IMR-90 (cell line): Measurements from ENCODE around the gene CMTM7. TPM values are rescaled to one million over a fixed set of nuclear protein-coding genes. Genes with fewer than 3 reads are reported as not detected.

Experiments
- ATAC-seq: fragments of 200-7000 bp; cut with Tn5 transposase; 2 replicates; pipeline ENCODE4 v1.9.1; 2020; ENCODE audit warnings: low read depth, mild to moderate bottlenecking, moderate library complexity
- BruUV-seq: library from RNA; stranded (reverse); fragments of 400-500 nt; replicated peaks from 2 replicates; lab custom pipeline; 2021; lab: Mats Ljungman, UMichigan
- CTCF ChIA-PET: fragments of 300-600 bp; formaldehyde crosslinking; extraction: SDS; loops from one replicate; lab custom pipeline; 2021; ENCODE audit warnings: antibody characterized with exemption; lab: Yijun Ruan, JAX
- POLR2A ChIA-PET: fragments of 300-600 bp; sonication (Branson Sonifier 250); formaldehyde crosslinking; loops from one replicate; lab custom pipeline; 2022; ENCODE audit warnings: antibody characterized with exemption; ENCODE audit not compliant: unreplicated experiment; lab: Charles Lee
- DNase-seq: peaks from one replicate; pipeline ENCODE4 v3.0.0; 2013
- H2AFZ ChIP-seq: replicated peaks from 2 replicates; pipeline ENCODE3; 2013; ENCODE audit warnings: low read length, mild to moderate bottlenecking; ENCODE audit not compliant: poor library complexity
- H2AK5ac ChIP-seq: 2 replicates; pipeline ENCODE4 v1.6.1; 2013; ENCODE audit warnings: low read depth, low read length, inconsistent platforms
- H2AK9ac ChIP-seq: replicated peaks from 2 replicates; pipeline ENCODE3; 2013; ENCODE audit warnings: mild to moderate bottlenecking, low read depth, low read length, moderate library complexity; ENCODE audit not compliant: poor library complexity
- H2BK120ac ChIP-seq: 2 replicates; pipeline ENCODE4 v1.6.1; 2013; ENCODE audit warnings: low read depth, low read length, inconsistent platforms
- H2BK15ac ChIP-seq: 3 replicates; pipeline ENCODE4 v1.6.1; 2013; ENCODE audit warnings: low read depth, low read length, inconsistent platforms
- H2BK20ac ChIP-seq: 2 replicates; pipeline ENCODE4 v1.6.1; 2013; ENCODE audit warnings: low read depth, mild to moderate bottlenecking, inconsistent platforms, low read length, moderate library complexity
- H2BK5ac ChIP-seq: 2 replicates; pipeline ENCODE4 v1.6.1; 2013; ENCODE audit warnings: mild to moderate bottlenecking, low read depth, low read length, inconsistent platforms; ENCODE audit not compliant: poor library complexity, severe bottlenecking
- H3K14ac ChIP-seq: replicated peaks from 2 replicates; pipeline ENCODE4 v1.6.1; 2013; ENCODE audit warnings: low read depth, low read length, inconsistent platforms
- H3K18ac ChIP-seq: 2 replicates; pipeline ENCODE4 v1.6.1; 2013; ENCODE audit warnings: low read depth, low read length, control low read depth
- H3K23ac ChIP-seq: 2 replicates; pipeline ENCODE4 v1.6.1; 2013; ENCODE audit warnings: low read depth, low read length, inconsistent platforms
- H3K27ac ChIP-seq: 2 replicates; pipeline ENCODE4 v1.5.1; 2013; ENCODE audit warnings: mild to moderate bottlenecking, control low read depth, low read length; ENCODE audit not compliant: insufficient read depth
- H3K27me3 ChIP-seq: 2 replicates; pipeline ENCODE4 v1.6.1; 2013; ENCODE audit warnings: low read length; ENCODE audit not compliant: control insufficient read depth, insufficient read depth
- H3K36me3 ChIP-seq: 2 replicates; pipeline ENCODE4 v1.6.1; 2013; ENCODE audit warnings: low read length, mixed read lengths; ENCODE audit not compliant: control insufficient read depth, insufficient read depth
- H3K4ac ChIP-seq: 2 replicates; pipeline ENCODE4 v1.6.1; 2013; ENCODE audit warnings: low read depth, low read length, inconsistent platforms
- H3K4me1 ChIP-seq: 2 replicates; pipeline ENCODE4 v1.6.1; 2013; ENCODE audit warnings: low read length, mixed read lengths; ENCODE audit not compliant: control insufficient read depth, insufficient read depth
- H3K4me2 ChIP-seq: 2 replicates; pipeline ENCODE4 v1.6.1; 2013; ENCODE audit warnings: low read depth, mild to moderate bottlenecking, control low read depth, low read length, moderate library complexity
- H3K4me3 ChIP-seq: 2 replicates; pipeline ENCODE4 v1.5.1; 2013; ENCODE audit warnings: low read depth, mild to moderate bottlenecking, control low read depth, low read length, moderate library complexity; ENCODE audit not compliant: insufficient read depth
- H3K56ac ChIP-seq: 2 replicates; pipeline ENCODE4 v1.6.1; 2013; ENCODE audit warnings: low read length, inconsistent platforms; ENCODE audit not compliant: insufficient read depth; ENCODE audit errors: extremely low read depth
- H3K79me1 ChIP-seq, 2 experiments: 2 replicates each; pipeline ENCODE4 v1.6.1; 2013; ENCODE audit warnings: low read length in 2 of 2, inconsistent platforms in 1 of 2, low read depth in 1 of 2
- H3K9ac ChIP-seq: 2 replicates; pipeline ENCODE4 v1.6.1; 2013; ENCODE audit warnings: low read depth, low read length, control low read depth
- H3K9me1 ChIP-seq: 2 replicates; pipeline ENCODE4 v1.6.1; 2013; ENCODE audit warnings: low read length, inconsistent platforms; ENCODE audit not compliant: insufficient read depth
- H3K9me3 ChIP-seq: 2 replicates; pipeline ENCODE4 v1.6.1; 2013; ENCODE audit warnings: low read length; ENCODE audit not compliant: control insufficient read depth, insufficient read depth
- H4K20me1 ChIP-seq: 2 replicates; pipeline ENCODE4 v1.6.1; 2013; ENCODE audit warnings: low read length, inconsistent platforms; ENCODE audit not compliant: insufficient read depth
- H4K5ac ChIP-seq: 2 replicates; pipeline ENCODE4 v1.6.1; 2013; ENCODE audit warnings: mild to moderate bottlenecking, low read depth, low read length, control low read depth
- H4K8ac ChIP-seq, 2 experiments: 2 replicates each; pipeline ENCODE4 v1.6.1; 2013; ENCODE audit warnings: low read depth in 2 of 2, low read length in 2 of 2, control low read depth in 1 of 2, inconsistent platforms in 1 of 2
- H4K91ac ChIP-seq: 2 replicates; pipeline ENCODE4 v1.6.1; 2013; ENCODE audit warnings: low read depth, low read length, inconsistent platforms; ENCODE audit not compliant: insufficient read depth
- BHLHE40 ChIP-seq: fragments of 150-350 bp; IDR thresholded peaks from 2 replicates; pipeline ENCODE4 v1.6.1; 2016; ENCODE audit warnings: mild to moderate bottlenecking, low read depth, low read length
- CEBPB ChIP-seq: IDR thresholded peaks from 2 replicates; pipeline ENCODE4 v1.6.1; 2012; ENCODE audit warnings: low read depth, low read length, improper control_type of control experiment
- MAFK ChIP-seq: IDR thresholded peaks from 2 replicates; pipeline ENCODE4 v1.6.1; 2012; ENCODE audit warnings: low read depth, low read length, improper control_type of control experiment
- MAZ ChIP-seq: IDR thresholded peaks from 2 replicates; pipeline ENCODE4 v1.6.1; 2012; ENCODE audit warnings: low read depth, mild to moderate bottlenecking, low read length, improper control_type of control experiment, moderate library complexity, borderline replicate concordance
- MXI1 ChIP-seq: IDR thresholded peaks from 2 replicates; pipeline ENCODE4 v1.6.1; 2012; ENCODE audit warnings: low read depth, mild to moderate bottlenecking, low read length, moderate library complexity, borderline replicate concordance
- RCOR1 ChIP-seq: IDR thresholded peaks from 2 replicates; pipeline ENCODE4 v1.6.1; 2012; ENCODE audit warnings: mild to moderate bottlenecking, low read length, improper control_type of control experiment; ENCODE audit not compliant: insufficient replicate concordance
- WGBS, 2 experiments: methylation state at CpG; one replicate each; pipeline versions ENCODE4 v1.1.5 to v1.1.7; 2013; ENCODE audit warnings: missing lambda C conversion rate in 2 of 2; ENCODE audit not compliant: insufficient read length in 1 of 2; ENCODE audit errors: extremely low coverage in 2 of 2; 5-methylcytosine and 5-hydroxymethylcytosine counted together
- dilution Hi-C: fragments of 300-500 bp; cut with HindIII; formaldehyde crosslinking; loops from one replicate; pipeline ENCODE4 v1.14.3; 2018; ENCODE audit warnings: low sequenced_read_pairs; ENCODE audit not compliant: unreplicated experiment
- in situ Hi-C: fragments of 300-500 bp; cut with MboI; formaldehyde crosslinking; loops from 3 replicates; pipeline ENCODE4 v1.14.3; 2019; ENCODE audit warnings: low sequenced_read_pairs, inconsistent platforms, mixed read lengths
- intact Hi-C: fragments of 100-400 bp; cut with micrococcal nuclease; formaldehyde crosslinking; loops from 2 replicates; pipeline ENCODE4 v1.10.0; 2022
- polyA plus RNA-seq, 3 experiments: library from polyadenylated mRNA; depleted of rRNA; stranded (reverse); fragments of >200 nt; gene quantifications; 2 replicates each; pipeline ENCODE4 v1.2.3, GENCODE V29; 2012; ENCODE audit warnings: low replicate concordance in 1 of 3
- total RNA-seq: library from RNA; depleted of rRNA; stranded (reverse); fragments of >200 nt; gene quantifications from 2 replicates; pipeline ENCODE4 v1.2.3, GENCODE V29; 2012
- TF ChIP-seq, protein P1 (sequence below): fragments of 150-350 bp; IDR thresholded peaks from 2 replicates; pipeline ENCODE4 v1.6.1; 2016; ENCODE audit warnings: low read depth, mild to moderate bottlenecking, low read length, moderate library complexity, borderline replicate concordance
- TF ChIP-seq, protein P2 (sequence below): fragments of 150-350 bp; IDR thresholded peaks from 2 replicates; pipeline ENCODE4 v1.6.1; 2017; ENCODE audit warnings: mild to moderate bottlenecking, antibody characterized with exemption, low read length, low read depth

The CMTM7 gene
- total and polyA plus RNA-seq, 2 of the 4 experiments (the other 2 are of a cell fraction), result 3.4 to 31.4 TPM

DNA sequence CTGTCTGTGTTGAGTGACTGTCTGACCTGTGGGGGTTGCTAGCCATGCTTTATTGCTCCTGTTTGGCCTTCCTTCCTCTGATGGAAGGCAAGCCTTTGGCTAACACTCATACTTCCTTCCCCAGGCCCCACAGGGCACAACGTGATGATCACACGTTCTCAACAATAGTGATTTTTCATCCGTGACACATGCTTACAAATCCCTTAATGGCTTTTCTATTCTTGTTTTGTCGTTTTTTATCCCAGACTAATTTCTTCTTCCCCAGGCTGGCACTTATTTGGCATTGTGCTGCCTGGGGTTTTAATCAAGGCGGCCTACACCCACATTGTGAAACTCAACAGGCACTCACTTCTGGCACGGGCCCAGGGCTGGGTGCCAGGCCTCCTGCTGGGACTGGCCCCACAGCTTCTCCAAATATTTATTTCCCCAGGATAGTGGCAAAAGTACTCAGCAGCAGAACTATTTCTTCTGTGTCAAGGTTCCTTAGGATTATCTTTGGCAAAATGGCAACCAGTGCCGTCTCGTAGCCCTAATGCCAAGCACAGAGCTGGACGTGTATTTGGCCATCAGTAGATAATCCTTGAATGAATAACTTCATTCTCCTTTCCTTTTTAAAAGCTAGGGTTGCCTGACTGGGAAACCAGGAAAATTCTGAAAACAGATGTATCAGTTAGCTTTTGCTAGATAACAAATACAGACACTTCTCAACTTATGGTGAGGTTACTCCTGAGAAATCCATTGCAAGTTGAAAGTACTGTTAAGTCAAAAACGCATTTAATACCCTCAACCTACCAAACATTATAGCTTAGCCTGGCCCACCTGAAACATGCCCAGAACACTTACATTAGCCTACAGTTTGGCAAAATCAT is 30.6 kb downstream of the CMTM7 start:
- Histone ChIP-seq H3K4me3 (no peak overlapping the region), H2BK120ac (peak overlapping the region; percentile 44; the same call in 1 of the 2 replicates), H3K79me1 (peaks cover 13 to 54% of the 10 kb centered on the region in 2 experiments; a peak in 3 of 4 replicates), H3K36me3 (no peaks in the 10 kb centered on the region), H3K9ac (no peak overlapping the region), H2BK5ac (peak overlapping the region; percentile 42), H2AK5ac (peak overlapping the region; percentile 88), H3K14ac (0 out of 2 replicates have a peak overlapping the region, but pooled peaks have one; percentile 28), H2AFZ (peak overlapping the region; percentile 56), H3K9me3 (no peaks in the 10 kb centered on the region), H3K4ac (peak overlapping the region; percentile 42), H2AK9ac (peak overlapping the region; percentile 51), H3K9me1 (peaks cover 17% of the 10 kb centered on the region), H4K8ac (peak overlapping the region; percentile 8 to 47; a peak in 2 of 4 replicates), H3K4me2 (no peak overlapping the region), H2BK15ac (peak overlapping the region; percentile 20; the same call in 1 of the 3 replicates), H3K27ac (peak overlapping the region; percentile 5; the same call in 1 of the 2 replicates), H4K20me1 (peaks cover 13% of the 10 kb centered on the region; the same call in 1 of the 2 replicates), H4K91ac (peak overlapping the region; percentile 31; the same call in 1 of the 2 replicates), H2BK20ac (no peak overlapping the region), H3K18ac (no peak overlapping the region), H3K4me1 (peaks cover 16% of the 10 kb centered on the region), H3K23ac (peak overlapping the region; percentile 26; the same call in 1 of the 2 replicates), H3K56ac (0 out of 2 replicates have a peak overlapping the region, but pooled peaks have one; percentile 5), H3K27me3 (no peaks in the 10 kb centered on the region), H4K5ac (no peak overlapping the region)
- no CpG with 5 or more reads among the region's 10 CpGs for WGBS, 2 experiments
- ChIA-PET POLR2A (no interaction called here), CTCF (interaction anchor here (1.8 kb wide), 1 partner anchor 46 kb away, joined by 8 read pairs; no protein-coding TSS in a partner anchor)
- ATAC-seq, result peak; percentile 64
- in situ Hi-C loops (no loop called here), dilution Hi-C loops (no loop called here), intact Hi-C loops (no loop called here)
- peak; percentile 73 for DNase-seq
- TF ChIP-seq MAZ (no peak), CEBPB (peak; percentile 64), MXI1 (no peak), MAFK (no peak), BHLHE40 (peak; percentile 85), RCOR1 (no peak)
- TF ChIP-seq, protein P1, sequence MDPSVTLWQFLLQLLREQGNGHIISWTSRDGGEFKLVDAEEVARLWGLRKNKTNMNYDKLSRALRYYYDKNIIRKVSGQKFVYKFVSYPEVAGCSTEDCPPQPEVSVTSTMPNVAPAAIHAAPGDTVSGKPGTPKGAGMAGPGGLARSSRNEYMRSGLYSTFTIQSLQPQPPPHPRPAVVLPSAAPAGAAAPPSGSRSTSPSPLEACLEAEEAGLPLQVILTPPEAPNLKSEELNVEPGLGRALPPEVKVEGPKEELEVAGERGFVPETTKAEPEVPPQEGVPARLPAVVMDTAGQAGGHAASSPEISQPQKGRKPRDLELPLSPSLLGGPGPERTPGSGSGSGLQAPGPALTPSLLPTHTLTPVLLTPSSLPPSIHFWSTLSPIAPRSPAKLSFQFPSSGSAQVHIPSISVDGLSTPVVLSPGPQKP, result no peak
- TF ChIP-seq, protein P2, sequence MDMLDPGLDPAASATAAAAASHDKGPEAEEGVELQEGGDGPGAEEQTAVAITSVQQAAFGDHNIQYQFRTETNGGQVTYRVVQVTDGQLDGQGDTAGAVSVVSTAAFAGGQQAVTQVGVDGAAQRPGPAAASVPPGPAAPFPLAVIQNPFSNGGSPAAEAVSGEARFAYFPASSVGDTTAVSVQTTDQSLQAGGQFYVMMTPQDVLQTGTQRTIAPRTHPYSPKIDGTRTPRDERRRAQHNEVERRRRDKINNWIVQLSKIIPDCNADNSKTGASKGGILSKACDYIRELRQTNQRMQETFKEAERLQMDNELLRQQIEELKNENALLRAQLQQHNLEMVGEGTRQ, result no peak
- BruUV-seq, result no TSS peak
